Measurements from ENCODE around the gene FYB1.

- no peak for TF ChIP-seq CTCF (conservative IDR thresholded peaks at IDR 0.05)
- TF ChIP-seq ZFX (IDR thresholded peaks at IDR 0.05): no peak
Measured at GRCh38 chr5:39249069-39249468, 29.7 kb upstream of the FYB1 start.

Data from C4-2B (cell line).